A172 (cell line): ENCODE results near the gene KRTAP16-1. TPM values are rescaled to one million over a fixed set of nuclear protein-coding genes. Genes with fewer than 3 reads are reported as not detected.

Experiments used
- DNase-seq: peaks from one replicate; pipeline ENCODE4 v3.0.0-alpha.2; 2015; ENCODE audit warnings: low spot score
- total RNA-seq: library from RNA; depleted of rRNA; stranded (reverse); fragments of >200 nt; shearing (Covaris generic); gene quantifications from 2 replicates; pipeline ENCODE4 v1.2.3, GENCODE V29; 2014

KRTAP16-1 gene
- total RNA-seq, 1 experiment from 2014 or later: not detected

GRCh38 chr17:41329279-41329948 is 20.3 kb upstream of the KRTAP16-1 start:
- peak; percentile 77 for DNase-seq

GRCh38 chr17:41328207-41328606 is 19.1 kb upstream of the KRTAP16-1 start:
- no peak for DNase-seq

- DNase-seq: no peak
Observed at GRCh38 chr17:41327411-41328120, 18.5 kb upstream of the KRTAP16-1 start.

GRCh38 chr17:41326173-41327145 is 17.4 kb upstream of the KRTAP16-1 start:
- no peak for DNase-seq

- no peak for DNase-seq
Observed at GRCh38 chr17:41325611-41326010, 16.5 kb upstream of the KRTAP16-1 start.

- DNase-seq: no peak
Observed at GRCh38 chr17:41325126-41325525, 16.0 kb upstream of the KRTAP16-1 start.

- DNase-seq: peak; percentile 59
Observed at GRCh38 chr17:41324180-41325075, 15.3 kb upstream of the KRTAP16-1 start.

GRCh38 chr17:41322903-41323895 is 14.1 kb upstream of the KRTAP16-1 start:
- DNase-seq: no peak

- peak; percentile 75 for DNase-seq
Observed at GRCh38 chr17:41322094-41322902, 13.2 kb upstream of the KRTAP16-1 start.

- no peak for DNase-seq
Observed at GRCh38 chr17:41318231-41318630, 9.1 kb upstream of the KRTAP16-1 start.

GRCh38 chr17:41315814-41316445 is 6.8 kb upstream of the KRTAP16-1 start:
- DNase-seq: no peak

- DNase-seq: no peak
Observed at GRCh38 chr17:41315204-41315794, 6.2 kb upstream of the KRTAP16-1 start, which contains the start of gene KRTAP17-1. Gene KRTAP17-1, minus strand, starts transcription at chr17:41315710. Its CDS starts 60 bp downstream, at chr17:41315650.

- no peak for DNase-seq
Observed at GRCh38 chr17:41311111-41311510, 2.0 kb upstream of the KRTAP16-1 start.

- DNase-seq: peak; percentile 42
Observed at GRCh38 chr17:41308251-41308917, 725 bp downstream of the KRTAP16-1 start.

- peak; percentile 74 for DNase-seq
Observed at GRCh38 chr17:41307647-41308046, 1.5 kb downstream of the KRTAP16-1 start.

GRCh38 chr17:41304091-41304490 is 5.0 kb downstream of the KRTAP16-1 start:
- no peak for DNase-seq

- no peak for DNase-seq
Observed at GRCh38 chr17:41302981-41303380, 6.1 kb downstream of the KRTAP16-1 start.
